Smooth muscle cell (in vitro differentiated cells): ENCODE measurements around the gene CHRNB4. TPM values are rescaled to one million over a fixed set of nuclear protein-coding genes. Genes with fewer than 3 reads are reported as not detected.

ENCODE experiments used
- DNase-seq: peaks from one replicate; lab custom pipeline; 2025; ENCODE audit not compliant: unreplicated experiment; lab: John Stamatoyannopoulos, UW
- H2AFZ ChIP-seq: fragments of 200-600 bp; sonication (generic); 2 replicates; pipeline ENCODE4 v1.6.0; 2016; ENCODE audit warnings: antibody characterized with exemption, low read depth, mild to moderate bottlenecking
- H3F3A ChIP-seq: fragments of 200-600 bp; sonication (generic); 2 replicates; pipeline ENCODE4 v1.6.0; 2017; ENCODE audit warnings: antibody characterized with exemption, low read depth
- H3K27ac ChIP-seq: fragments of 200-600 bp; sonication (generic); 2 replicates; pipeline ENCODE4 v1.5.1; 2016; ENCODE audit warnings: low read depth, mild to moderate bottlenecking
- H3K27me3 ChIP-seq: fragments of 200-600 bp; sonication (generic); 2 replicates; pipeline ENCODE4 v1.6.1; 2016; ENCODE audit warnings: low read depth, mild to moderate bottlenecking
- H3K36me3 ChIP-seq: fragments of 200-600 bp; sonication (generic); 2 replicates; pipeline ENCODE4 v1.5.1; 2016; ENCODE audit warnings: low read depth
- H3K4me1 ChIP-seq: fragments of 200-600 bp; sonication (generic); 2 replicates; pipeline ENCODE4 v1.5.1; 2016; ENCODE audit warnings: low read depth
- H3K4me2 ChIP-seq: fragments of 200-600 bp; sonication (generic); 2 replicates; pipeline ENCODE4 v1.6.0; 2016; ENCODE audit warnings: mild to moderate bottlenecking
- H3K4me3 ChIP-seq: fragments of 200-600 bp; sonication (generic); 2 replicates; pipeline ENCODE4 v1.5.1; 2016; ENCODE audit warnings: mild to moderate bottlenecking
- H3K79me2 ChIP-seq: fragments of 200-600 bp; sonication (generic); 2 replicates; pipeline ENCODE4 v1.6.0; 2016; ENCODE audit warnings: low read depth, mild to moderate bottlenecking
- H3K9ac ChIP-seq: fragments of 200-600 bp; sonication (generic); 2 replicates; pipeline ENCODE4 v1.6.0; 2016; ENCODE audit warnings: low read depth
- H3K9me3 ChIP-seq: fragments of 200-600 bp; sonication (generic); replicated peaks from 2 replicates; pipeline ENCODE4 v1.5.1; 2016; ENCODE audit warnings: low read depth
- H4K20me1 ChIP-seq: fragments of 200-600 bp; sonication (generic); 2 replicates; pipeline ENCODE4 v1.6.0; 2016; ENCODE audit warnings: low read depth
- CTCF ChIP-seq: fragments of 200-600 bp; sonication (generic); IDR thresholded peaks from 2 replicates; pipeline ENCODE4 v1.5.1; 2017; ENCODE audit warnings: borderline replicate concordance, mild to moderate bottlenecking, antibody characterized with exemption; ENCODE audit not compliant: insufficient read depth, poor library complexity, severe bottlenecking
- WGBS: methylation state at CpG from one replicate; pipeline ENCODE4 v1.1.7; 2016; ENCODE audit warnings: low lambda C conversion rate; 5-methylcytosine and 5-hydroxymethylcytosine counted together
- polyA plus RNA-seq: library from polyadenylated mRNA; unstranded; fragments of >200 nt; fragmentation: Nextera tagmentation; extraction: Ambion mirVana; gene quantifications from 2 replicates; pipeline ENCODE4 v1.2.1, GENCODE V29; 2016
- total RNA-seq: library from RNA; depleted of rRNA; stranded (reverse); fragments of >200 nt; gene quantifications from 2 replicates; pipeline ENCODE4 v1.2.3, GENCODE V29; 2014

The CHRNB4 gene
- total and polyA plus RNA-seq, 2 experiments from 2014 or later = not detected

- Histone ChIP-seq H3K79me2 (no peaks in the 10 kb centered on the region), H3K27ac (no peak overlapping the region), H3K4me3 (no peak overlapping the region), H3K27me3 (no peaks in the 10 kb centered on the region), H3K36me3 (no peaks in the 10 kb centered on the region), H3F3A (no peaks in the 10 kb centered on the region), H3K4me1 (peaks cover 10% of the 10 kb centered on the region), H3K4me2 (no peak overlapping the region), H3K9me3 (no peaks in the 10 kb centered on the region), H3K9ac (no peak overlapping the region), H4K20me1 (no peaks in the 10 kb centered on the region), H2AFZ (no peak overlapping the region)
- WGBS = 91% methylated on average over 4 of the region's 4 CpGs
- no peak for DNase-seq
- no peak for TF ChIP-seq CTCF
Observed at GRCh38 chr15:78675206-78675605, 34.2 kb upstream of the CHRNB4 start.

- Histone ChIP-seq H3K4me1 (peaks cover 10% of the 10 kb centered on the region), H3K79me2 (no peaks in the 10 kb centered on the region), H3K9me3 (no peaks in the 10 kb centered on the region), H3K4me2 (no peak overlapping the region), H3F3A (no peaks in the 10 kb centered on the region), H3K9ac (no peak overlapping the region), H2AFZ (no peak overlapping the region), H4K20me1 (no peaks in the 10 kb centered on the region), H3K4me3 (no peak overlapping the region), H3K27me3 (no peaks in the 10 kb centered on the region), H3K27ac (no peak overlapping the region), H3K36me3 (no peaks in the 10 kb centered on the region)
- DNase-seq = no peak
- TF ChIP-seq CTCF = no peak
- 98% methylated on average over 3 of the region's 3 CpGs for WGBS
Observed at GRCh38 chr15:78673917-78674444, 33.0 kb upstream of the CHRNB4 start.

- Histone ChIP-seq H3K9me3 (no peaks in the 10 kb centered on the region), H3K36me3 (no peaks in the 10 kb centered on the region), H3K79me2 (no peaks in the 10 kb centered on the region), H2AFZ (no peak overlapping the region), H3K27me3 (peaks cover 1% of the 10 kb centered on the region), H3K4me3 (no peak overlapping the region), H3K4me1 (peaks cover 10% of the 10 kb centered on the region), H3F3A (no peaks in the 10 kb centered on the region), H3K27ac (no peak overlapping the region), H4K20me1 (no peaks in the 10 kb centered on the region), H3K9ac (no peak overlapping the region), H3K4me2 (no peak overlapping the region)
- no peak for TF ChIP-seq CTCF
- WGBS = 70% methylated on average over 4 of the region's 4 CpGs
- DNase-seq = no peak
Observed at GRCh38 chr15:78673476-78673875, 32.5 kb upstream of the CHRNB4 start.

GRCh38 chr15:78672285-78673014 is 31.4 kb upstream of the CHRNB4 start:
- TF ChIP-seq CTCF = no peak
- WGBS = 90% methylated on average over 9 of the region's 9 CpGs

More at GRCh38 chr15:78672285-78673014, 31.4 kb upstream of the CHRNB4 start:
- no peak overlapping the region for H3K9ac ChIP-seq
- H3K36me3 ChIP-seq = no peaks in the 10 kb centered on the region
- H3K27ac ChIP-seq = no peak overlapping the region
- H3K4me3 ChIP-seq = no peak overlapping the region
- no peak overlapping the region for H2AFZ ChIP-seq
- H4K20me1 ChIP-seq = no peaks in the 10 kb centered on the region
- H3K9me3 ChIP-seq = no peaks in the 10 kb centered on the region
- no peaks in the 10 kb centered on the region for H3K79me2 ChIP-seq
- H3K4me1 ChIP-seq = peaks cover 10% of the 10 kb centered on the region
- DNase-seq = no peak
- H3K27me3 ChIP-seq = peaks cover 7% of the 10 kb centered on the region
- no peaks in the 10 kb centered on the region for H3F3A ChIP-seq
- no peak overlapping the region for H3K4me2 ChIP-seq
